KMS-11 (cell line): Measurements from ENCODE around the gene ZMYND10.

Source experiments
- H2AFZ ChIP-seq: fragments of 200-600 bp; sonication (generic); 2 replicates; pipeline ENCODE4 v1.6.1; 2016; ENCODE audit warnings: antibody characterized with exemption, mixed run types, low read depth
- H3K27ac ChIP-seq: fragments of 200-600 bp; sonication (generic); 2 replicates; pipeline ENCODE4 v1.6.1; 2016; ENCODE audit warnings: mild to moderate bottlenecking, mixed run types
- H3K27me3 ChIP-seq: fragments of 200-600 bp; sonication (generic); 2 replicates; pipeline ENCODE4 v1.6.1; 2017; ENCODE audit warnings: mild to moderate bottlenecking, low read depth, mixed run types, moderate library complexity; ENCODE audit not compliant: insufficient read depth
- H3K36me3 ChIP-seq: fragments of 200-600 bp; sonication (generic); 2 replicates; pipeline ENCODE4 v1.6.1; 2017; ENCODE audit warnings: mild to moderate bottlenecking, mixed run types; ENCODE audit not compliant: insufficient read depth
- H3K4me1 ChIP-seq: fragments of 200-600 bp; sonication (generic); 2 replicates; pipeline ENCODE4 v1.6.1; 2016; ENCODE audit warnings: mild to moderate bottlenecking, low read depth, mixed run types; ENCODE audit not compliant: poor library complexity, severe bottlenecking
- H3K4me2 ChIP-seq: fragments of 200-600 bp; sonication (generic); 2 replicates; pipeline ENCODE4 v1.7.0; 2016; ENCODE audit warnings: mild to moderate bottlenecking, mixed run types
- H3K4me3 ChIP-seq: fragments of 200-600 bp; sonication (generic); IDR thresholded peaks from 2 replicates; pipeline ENCODE4 v1.6.1; 2017; ENCODE audit warnings: low read depth, low read length, mixed read lengths; ENCODE audit not compliant: insufficient read depth
- H3K79me2 ChIP-seq: fragments of 200-600 bp; sonication (generic); 2 replicates; pipeline ENCODE4 v1.6.1; 2016; ENCODE audit warnings: low read depth, mixed run types; ENCODE audit not compliant: insufficient read depth
- H3K9ac ChIP-seq: fragments of 200-600 bp; sonication (generic); 2 replicates; pipeline ENCODE4 v1.6.1; 2016; ENCODE audit warnings: mild to moderate bottlenecking, mixed run types
- H4K20me1 ChIP-seq: fragments of 200-600 bp; sonication (generic); 2 replicates; pipeline ENCODE4 v1.6.1; 2016; ENCODE audit warnings: mild to moderate bottlenecking, mixed run types; ENCODE audit not compliant: insufficient read depth
- TF ChIP-seq, protein P1 (sequence below): fragments of 200-600 bp; sonication (generic); conservative IDR thresholded peaks from 2 replicates; pipeline ENCODE4 v1.6.1; 2017; ENCODE audit warnings: low read depth, mild to moderate bottlenecking, antibody characterized with exemption, low read length, moderate library complexity, mixed read lengths

The ZMYND10 gene

DNA sequence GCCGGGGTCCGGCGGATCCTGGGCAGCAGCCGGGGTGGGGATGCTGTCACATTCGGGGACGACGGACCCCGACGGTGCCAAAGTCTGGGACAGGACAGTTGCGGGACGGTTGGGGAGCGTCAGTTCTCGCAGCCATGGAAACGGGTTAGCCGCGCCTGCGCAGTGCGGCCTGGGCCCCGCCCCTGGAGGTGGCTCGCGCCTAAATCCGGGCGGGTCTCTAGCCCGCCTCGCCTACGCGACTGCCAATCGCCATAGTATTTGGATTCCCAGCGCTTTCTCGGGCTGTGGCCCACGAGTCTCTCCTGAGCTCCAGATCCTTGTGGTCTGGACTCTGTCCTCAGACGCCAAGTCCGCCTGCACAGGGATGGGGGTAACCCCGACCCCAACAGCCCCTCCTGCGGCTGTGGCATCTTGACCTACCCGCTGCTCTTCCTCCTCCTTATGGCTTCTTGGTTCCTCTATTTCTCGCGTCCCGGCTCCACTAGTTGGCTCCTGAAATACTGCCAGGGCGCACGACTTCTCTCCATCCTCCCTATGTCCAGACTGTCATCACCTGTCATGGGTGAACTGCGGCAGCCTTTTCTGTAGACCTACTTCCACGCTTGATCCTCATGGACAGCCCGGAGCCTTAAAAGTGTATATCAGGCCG is at the start of gene ZMYND10:
Gene ZMYND10 (minus strand): TSS at position 147 of the 649 bp plus-strand sequence. CDS start 153 bp downstream, outside the sequence.
- TF ChIP-seq, protein P1, sequence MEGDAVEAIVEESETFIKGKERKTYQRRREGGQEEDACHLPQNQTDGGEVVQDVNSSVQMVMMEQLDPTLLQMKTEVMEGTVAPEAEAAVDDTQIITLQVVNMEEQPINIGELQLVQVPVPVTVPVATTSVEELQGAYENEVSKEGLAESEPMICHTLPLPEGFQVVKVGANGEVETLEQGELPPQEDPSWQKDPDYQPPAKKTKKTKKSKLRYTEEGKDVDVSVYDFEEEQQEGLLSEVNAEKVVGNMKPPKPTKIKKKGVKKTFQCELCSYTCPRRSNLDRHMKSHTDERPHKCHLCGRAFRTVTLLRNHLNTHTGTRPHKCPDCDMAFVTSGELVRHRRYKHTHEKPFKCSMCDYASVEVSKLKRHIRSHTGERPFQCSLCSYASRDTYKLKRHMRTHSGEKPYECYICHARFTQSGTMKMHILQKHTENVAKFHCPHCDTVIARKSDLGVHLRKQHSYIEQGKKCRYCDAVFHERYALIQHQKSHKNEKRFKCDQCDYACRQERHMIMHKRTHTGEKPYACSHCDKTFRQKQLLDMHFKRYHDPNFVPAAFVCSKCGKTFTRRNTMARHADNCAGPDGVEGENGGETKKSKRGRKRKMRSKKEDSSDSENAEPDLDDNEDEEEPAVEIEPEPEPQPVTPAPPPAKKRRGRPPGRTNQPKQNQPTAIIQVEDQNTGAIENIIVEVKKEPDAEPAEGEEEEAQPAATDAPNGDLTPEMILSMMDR, result no peak
- no peak within 1 kb of the TSS for H3K4me3 ChIP-seq
- no peak within 1 kb of the TSS for H3K9ac ChIP-seq

DNA sequence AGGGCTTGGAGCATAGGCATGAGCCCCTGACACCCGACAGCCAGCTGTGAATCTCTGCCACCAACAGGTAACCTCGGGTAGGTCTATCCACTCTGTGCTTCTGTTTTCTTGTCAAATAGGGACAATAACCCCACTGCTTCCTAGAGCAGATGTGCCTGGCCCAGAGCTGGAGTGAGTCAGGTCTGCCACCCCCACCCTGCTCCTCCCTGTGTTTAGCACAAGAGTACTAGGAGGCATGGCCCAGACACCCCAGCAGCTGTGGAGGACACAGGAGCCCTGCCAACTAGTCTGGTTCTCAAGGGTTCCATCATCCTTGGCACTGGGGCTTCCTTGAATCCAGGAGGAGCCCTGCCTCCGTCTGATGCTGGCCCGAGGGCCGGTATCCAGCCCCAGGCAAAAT is 47.5 kb upstream of the ZMYND10 start:
- no peaks in the 10 kb centered on the region for H3K36me3 ChIP-seq
- no peak overlapping the region for H3K4me2 ChIP-seq
- H3K27ac ChIP-seq, result no peak overlapping the region
- H2AFZ ChIP-seq, result no peak overlapping the region
- no peak overlapping the region for H3K9ac ChIP-seq
- H4K20me1 ChIP-seq, result no peaks in the 10 kb centered on the region
- H3K4me3 ChIP-seq, result no peak overlapping the region
- peaks cover 8% of the 10 kb centered on the region for H3K4me1 ChIP-seq
- no peaks in the 10 kb centered on the region for H3K27me3 ChIP-seq
- H3K79me2 ChIP-seq, result no peaks in the 10 kb centered on the region
- TF ChIP-seq, protein P1, result no peak

More for the DNA sequence above, at the start of gene ZMYND10:
- Histone ChIP-seq H3K27ac (no peak within 1 kb of the TSS), H3K79me2 (no peaks in the 10 kb centered on the region), H3K36me3 (no peaks in the 10 kb centered on the region), H3K27me3 (no peaks in the 10 kb centered on the region), H3K4me1 (peaks cover 10% of the 10 kb centered on the region), H2AFZ (no peak within 1 kb of the TSS; the same call in 1 of the 2 replicates), H4K20me1 (no peaks in the 10 kb centered on the region), H3K4me2 (peak within 1 kb of the TSS; percentile 9; the same call in 1 of the 2 replicates)

DNA sequence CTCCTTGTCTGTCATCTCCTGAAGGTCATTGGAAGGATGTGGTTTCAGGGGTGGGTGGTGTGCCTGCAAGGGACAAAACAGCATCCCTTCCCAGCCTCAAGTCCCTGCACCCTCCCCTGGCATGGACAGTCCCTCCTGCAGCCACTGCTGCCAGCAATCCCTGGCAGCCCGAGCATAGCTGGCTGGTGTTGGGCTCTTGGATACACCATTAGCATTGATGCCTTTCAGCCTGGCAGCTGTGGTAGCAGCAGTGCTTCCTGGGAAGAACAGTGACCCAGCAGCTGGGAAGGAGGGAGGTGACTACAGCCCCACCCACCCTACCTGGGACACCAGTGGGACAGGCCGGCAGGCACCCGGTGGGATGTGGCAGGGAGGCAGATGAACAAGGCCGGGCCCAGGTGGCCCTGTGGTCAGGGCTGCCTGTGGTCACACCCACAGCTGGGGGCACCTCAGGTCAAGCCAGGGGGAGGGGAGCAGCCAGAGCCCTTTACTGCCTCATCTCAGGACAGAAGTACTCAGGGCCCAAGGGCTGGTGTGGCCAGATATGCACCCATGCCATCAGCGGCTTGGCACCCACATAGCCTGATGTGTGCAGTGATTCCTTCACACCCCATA is 46.7 kb upstream of the ZMYND10 start:
- Histone ChIP-seq H3K4me1 (peaks cover 8% of the 10 kb centered on the region), H4K20me1 (no peaks in the 10 kb centered on the region), H3K36me3 (no peaks in the 10 kb centered on the region), H3K9ac (no peak overlapping the region), H3K4me3 (no peak overlapping the region), H3K27me3 (no peaks in the 10 kb centered on the region), H3K27ac (no peak overlapping the region), H2AFZ (no peak overlapping the region), H3K79me2 (no peaks in the 10 kb centered on the region), H3K4me2 (no peak overlapping the region; the same call in 1 of the 2 replicates)
- TF ChIP-seq, protein P1, result no peak

DNA sequence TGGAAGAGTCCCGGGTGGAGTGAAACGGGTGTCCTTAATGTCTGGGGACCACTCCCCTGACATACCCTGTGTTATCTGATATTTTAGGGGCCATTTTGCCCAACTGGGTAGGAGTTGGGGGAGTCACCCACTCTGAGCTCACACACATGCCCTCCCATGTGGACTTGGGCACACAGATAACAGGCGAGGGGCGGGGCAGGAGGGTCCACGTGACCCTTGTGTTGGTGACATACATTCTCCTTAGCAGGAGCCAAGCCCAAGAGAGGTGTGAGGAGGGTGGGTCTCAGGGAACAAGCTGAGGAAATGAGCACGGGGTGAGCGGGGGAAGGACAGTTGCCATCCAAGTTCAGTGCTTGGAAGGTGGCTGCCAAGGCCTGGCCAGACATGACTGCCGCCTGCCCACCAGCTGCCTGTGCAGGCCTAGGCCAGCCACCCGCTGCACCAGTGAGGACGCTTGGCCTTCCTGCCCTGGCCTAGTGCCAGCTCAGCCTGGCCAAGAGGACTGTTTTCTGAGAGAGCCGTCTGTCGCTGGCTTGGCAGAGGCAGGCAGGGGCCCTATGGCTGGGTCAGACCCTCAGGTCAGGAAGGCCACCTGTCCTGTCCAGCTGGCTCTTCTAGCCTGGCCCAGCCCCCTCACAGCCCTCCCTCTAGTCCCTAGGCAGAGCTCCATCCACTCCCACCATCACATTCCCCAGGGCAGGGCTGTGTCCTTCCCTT is 45.1 kb upstream of the ZMYND10 start:
- Histone ChIP-seq H3K27ac (no peak overlapping the region), H3K9ac (no peak overlapping the region), H3K36me3 (no peaks in the 10 kb centered on the region), H3K27me3 (no peaks in the 10 kb centered on the region), H4K20me1 (no peaks in the 10 kb centered on the region), H3K4me2 (no peak overlapping the region), H3K4me1 (peaks cover 8% of the 10 kb centered on the region), H3K79me2 (no peaks in the 10 kb centered on the region), H2AFZ (no peak overlapping the region), H3K4me3 (no peak overlapping the region)
- TF ChIP-seq, protein P1, result no peak
